Measurements from ENCODE around the gene ANGPT4.

DNA sequence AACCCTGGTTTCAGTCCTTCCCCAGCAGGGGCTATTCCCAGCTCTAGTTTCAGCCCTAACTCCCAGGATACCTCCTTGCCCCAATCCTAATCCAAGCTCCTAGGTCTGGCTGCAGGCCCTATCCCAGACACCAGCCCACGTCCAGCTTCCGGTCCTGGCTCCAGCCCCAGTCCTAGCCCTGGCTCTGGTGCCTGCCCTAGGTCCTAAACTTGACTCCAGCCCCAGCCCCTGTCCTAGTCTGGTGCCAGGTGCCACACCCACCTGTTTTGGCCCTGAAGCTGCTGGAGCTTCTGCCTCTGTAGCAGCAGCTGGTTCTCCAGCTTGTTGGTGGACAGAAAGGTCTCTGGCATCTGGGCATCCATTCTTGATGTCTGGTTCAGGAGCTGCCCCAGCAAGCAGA is 28.1 kb downstream of the ANGPT4 start:
- TF ChIP-seq POLR2AphosphoS5 (IDR thresholded peaks at IDR 0.05; ENCODE audit: borderline replicate concordance, low read depth, low read length), result no peak
- TF ChIP-seq EZH2 (IDR thresholded peaks at IDR 0.05), result no peak
- no peak for TF ChIP-seq FOXP2 (optimal IDR thresholded peaks at IDR 0.05; ENCODE audit: control extremely low read depth, extremely low read length, insufficient read depth)

All from SK-N-MC (cell line).